Caco-2 (cell line): ENCODE data around the gene RHBDF1. TPM values are rescaled to one million over a fixed set of nuclear protein-coding genes. Genes with fewer than 3 reads are reported as not detected.

Source experiments
- BruUV-seq: library from RNA; stranded (reverse); fragments of 400-500 nt; replicated peaks from 2 replicates; lab custom pipeline; 2021; lab: Mats Ljungman, UMichigan
- CTCF ChIA-PET: fragments of 300-600 bp; sonication (Branson Sonifier 250); formaldehyde crosslinking; loops from one replicate; lab custom pipeline; 2022; ENCODE audit warnings: antibody characterized with exemption; lab: Charles Lee
- POLR2A ChIA-PET: fragments of 300-600 bp; sonication (Branson Sonifier 250); formaldehyde crosslinking; loops from one replicate; lab custom pipeline; 2022; ENCODE audit warnings: antibody characterized with exemption; lab: Charles Lee
- DNase-seq, 2 experiments: peaks; one replicate each; pipeline versions ENCODE4 v3.0.0 to v3.0.0-alpha.2; 2020 to 2022
- H3K27me3 ChIP-seq: replicated peaks from 2 replicates; pipeline ENCODE4 v1.6.0; 2011; ENCODE audit warnings: low read length; ENCODE audit not compliant: control insufficient read depth, insufficient read depth
- H3K36me3 ChIP-seq: 2 replicates; pipeline ENCODE4 v1.5.1; 2011; ENCODE audit warnings: low read length; ENCODE audit not compliant: control insufficient read depth, insufficient read depth
- H3K4me1 ChIP-seq: fragments of 250-450 bp; sonication (Bioruptor Pico); 2 replicates; pipeline ENCODE4 v1.5.1; 2020; ENCODE audit warnings: mild to moderate bottlenecking
- H3K4me3 ChIP-seq: 2 replicates; pipeline ENCODE4 v1.5.1; 2011; ENCODE audit warnings: low read depth, mild to moderate bottlenecking, control low read depth, low read length
- H3K9me3 ChIP-seq: fragments of 250-450 bp; sonication (Bioruptor Pico); 2 replicates; pipeline ENCODE4 v1.5.1; 2020; ENCODE audit warnings: mild to moderate bottlenecking, moderate library complexity
- H3K27ac Mint-ChIP-seq: one replicate; pipeline ENCODE4 v1.8.0; 2022; ENCODE audit warnings: mixed read lengths; ENCODE audit not compliant: unreplicated experiment
- H3K27me3 Mint-ChIP-seq: one replicate; pipeline ENCODE4 v1.8.0; 2022; ENCODE audit warnings: mixed read lengths; ENCODE audit not compliant: insufficient read depth, unreplicated experiment
- H3K36me3 Mint-ChIP-seq: one replicate; pipeline ENCODE4 v1.8.0; 2022; ENCODE audit warnings: mild to moderate bottlenecking, mixed read lengths; ENCODE audit not compliant: insufficient read depth, unreplicated experiment
- H3K4me1 Mint-ChIP-seq: one replicate; pipeline ENCODE4 v1.8.0; 2022; ENCODE audit warnings: low read depth, mixed read lengths; ENCODE audit not compliant: unreplicated experiment
- H3K4me3 Mint-ChIP-seq: one replicate; pipeline ENCODE4 v1.8.0; 2022; ENCODE audit warnings: mild to moderate bottlenecking, moderate library complexity, mixed read lengths; ENCODE audit not compliant: unreplicated experiment
- H3K9me3 Mint-ChIP-seq: one replicate; pipeline ENCODE4 v1.8.0; 2022; ENCODE audit warnings: mixed read lengths; ENCODE audit not compliant: unreplicated experiment
- intact Hi-C: fragments of 100-400 bp; cut with micrococcal nuclease; formaldehyde crosslinking; loops from one replicate; pipeline ENCODE4 v1.10.0; 2022; ENCODE audit not compliant: unreplicated experiment
- total RNA-seq: library from RNA; stranded (reverse); gene quantifications from 2 replicates; pipeline ENCODE4 v1.2.3, GENCODE V29; 2022
- TF ChIP-seq, protein P1 (sequence below), 2 experiments: fragments of 200-600 bp in 1 of 2; IDR thresholded peaks; 1 replicate in 1 of 2; 2 replicates in 1 of 2; pipeline versions ENCODE4 v1.5.1 to v1.8.0; 2011 to 2022; ENCODE audit warnings: antibody characterized with exemption in 1 of 2, control low read depth in 1 of 2, inconsistent platforms in 1 of 2, low read depth in 1 of 2, low read length in 1 of 2, mild to moderate bottlenecking in 1 of 2, moderate library complexity in 1 of 2; ENCODE audit not compliant: insufficient read depth in 1 of 2, severe bottlenecking in 1 of 2, unreplicated experiment in 1 of 2

The RHBDF1 gene
- total RNA-seq, 1 experiment from 2014 or later: 62.3 TPM

GRCh38 chr16:117379-118365 lies 45.2 kb upstream of the RHBDF1 start:
- TF ChIP-seq, protein P1, sequence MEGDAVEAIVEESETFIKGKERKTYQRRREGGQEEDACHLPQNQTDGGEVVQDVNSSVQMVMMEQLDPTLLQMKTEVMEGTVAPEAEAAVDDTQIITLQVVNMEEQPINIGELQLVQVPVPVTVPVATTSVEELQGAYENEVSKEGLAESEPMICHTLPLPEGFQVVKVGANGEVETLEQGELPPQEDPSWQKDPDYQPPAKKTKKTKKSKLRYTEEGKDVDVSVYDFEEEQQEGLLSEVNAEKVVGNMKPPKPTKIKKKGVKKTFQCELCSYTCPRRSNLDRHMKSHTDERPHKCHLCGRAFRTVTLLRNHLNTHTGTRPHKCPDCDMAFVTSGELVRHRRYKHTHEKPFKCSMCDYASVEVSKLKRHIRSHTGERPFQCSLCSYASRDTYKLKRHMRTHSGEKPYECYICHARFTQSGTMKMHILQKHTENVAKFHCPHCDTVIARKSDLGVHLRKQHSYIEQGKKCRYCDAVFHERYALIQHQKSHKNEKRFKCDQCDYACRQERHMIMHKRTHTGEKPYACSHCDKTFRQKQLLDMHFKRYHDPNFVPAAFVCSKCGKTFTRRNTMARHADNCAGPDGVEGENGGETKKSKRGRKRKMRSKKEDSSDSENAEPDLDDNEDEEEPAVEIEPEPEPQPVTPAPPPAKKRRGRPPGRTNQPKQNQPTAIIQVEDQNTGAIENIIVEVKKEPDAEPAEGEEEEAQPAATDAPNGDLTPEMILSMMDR (IDR thresholded peaks at IDR 0.05; ENCODE audit: insufficient read depth in 1 of 2, low read depth in 1 of 2, low read length in 1 of 2, severe bottlenecking in 1 of 2, unreplicated experiment in 1 of 2): peak; percentile 57 to 64
- no peaks in the 10 kb centered on the region for H3K9me3 Mint-ChIP-seq
- DNase-seq: peak in 1 of 2 experiments; percentile 62
- no TSS peak for BruUV-seq
- POLR2A ChIA-PET: no interaction called here
- H3K4me3 ChIP-seq: no peak overlapping the region
- no peaks in the 10 kb centered on the region for H3K9me3 ChIP-seq
- H3K27me3 ChIP-seq: no peaks in the 10 kb centered on the region
- H3K27me3 Mint-ChIP-seq: no peaks in the 10 kb centered on the region
- no peak overlapping the region for H3K4me3 Mint-ChIP-seq
- H3K4me1 ChIP-seq: 0 out of 2 replicates have a peak, but pooled peaks cover 6% of the 10 kb centered on the region
- peaks cover 4% of the 10 kb centered on the region for H3K36me3 ChIP-seq
- peaks cover 14% of the 10 kb centered on the region for H3K36me3 Mint-ChIP-seq
- intact Hi-C loops: loop anchor here (2.0 kb wide), 1 partner anchor 63 kb away; the partner anchor contains the start of gene HBQ1
- no peaks in the 10 kb centered on the region for H3K4me1 Mint-ChIP-seq
- H3K27ac Mint-ChIP-seq: no peak overlapping the region
- CTCF ChIA-PET: interaction anchor here (0.9 to 1.0 kb wide), 2 partner anchors 11 to 26 kb away, joined by 3 read pairs; no protein-coding TSS in a partner anchor

DNA sequence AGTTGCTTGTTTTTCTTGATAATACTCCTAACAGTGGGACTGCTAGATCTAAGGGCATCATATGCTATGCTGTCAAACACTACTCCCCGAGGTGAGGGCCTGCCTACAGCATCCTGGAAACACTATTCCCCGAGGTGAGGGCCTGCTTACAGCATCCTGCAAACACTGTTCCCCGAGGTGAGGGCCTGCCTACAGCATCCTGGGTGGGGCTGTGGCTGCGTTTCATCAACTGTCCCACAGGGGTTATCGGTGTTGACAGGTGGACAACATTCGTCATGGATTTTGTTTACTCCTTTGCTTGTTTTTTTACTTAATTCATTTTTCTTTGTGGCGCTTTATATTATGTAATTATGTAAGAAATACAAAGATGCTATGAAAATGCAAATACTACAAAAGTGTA lies 43.6 kb upstream of the RHBDF1 start:
- no peak overlapping the region for H3K4me3 ChIP-seq
- no peaks in the 10 kb centered on the region for H3K9me3 ChIP-seq
- ChIA-PET POLR2A (no interaction called here), CTCF (no interaction called here)
- Mint-ChIP-seq H3K36me3 (peaks cover 14% of the 10 kb centered on the region), H3K27ac (no peak overlapping the region), H3K4me3 (no peak overlapping the region), H3K27me3 (no peaks in the 10 kb centered on the region), H3K4me1 (no peaks in the 10 kb centered on the region), H3K9me3 (no peaks in the 10 kb centered on the region)
- H3K4me1 ChIP-seq: 0 out of 2 replicates have a peak, but pooled peaks cover 6% of the 10 kb centered on the region
- TF ChIP-seq, protein P1 (IDR thresholded peaks at IDR 0.05; ENCODE audit: insufficient read depth in 1 of 2, low read depth in 1 of 2, low read length in 1 of 2, severe bottlenecking in 1 of 2, unreplicated experiment in 1 of 2): no peak
- intact Hi-C loops: loop anchor here (2.0 kb wide), 1 partner anchor 65 kb away; the partner anchor contains the start of gene HBQ1
- BruUV-seq: no TSS peak
- DNase-seq: no peak
- H3K36me3 ChIP-seq: peaks cover 4% of the 10 kb centered on the region
- no peaks in the 10 kb centered on the region for H3K27me3 ChIP-seq

DNA sequence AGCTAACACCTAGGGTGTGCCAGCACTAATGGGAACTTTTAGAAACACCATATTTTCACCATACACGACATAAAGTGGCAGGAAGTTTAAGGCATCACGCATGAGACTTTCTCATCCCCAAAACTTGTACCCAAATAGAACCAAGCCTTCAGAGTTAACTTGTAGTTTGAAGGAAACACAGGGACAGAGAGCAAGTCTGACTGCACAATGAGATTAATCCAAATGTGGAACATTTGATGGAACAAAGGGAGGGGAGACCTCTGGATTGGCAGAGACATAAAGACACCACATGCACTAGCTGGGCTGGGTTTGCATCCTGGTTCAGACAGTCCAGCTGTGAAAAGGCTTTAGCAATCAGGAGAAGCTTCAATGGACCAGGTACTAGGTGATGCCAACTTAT lies 41.9 kb upstream of the RHBDF1 start:
- H3K4me3 Mint-ChIP-seq: no peak overlapping the region
- peaks cover 24% of the 10 kb centered on the region for H3K36me3 Mint-ChIP-seq
- no TSS peak for BruUV-seq
- Histone ChIP-seq H3K27me3 (no peaks in the 10 kb centered on the region), H3K4me1 (0 out of 2 replicates have a peak, but pooled peaks cover 6% of the 10 kb centered on the region), H3K9me3 (no peaks in the 10 kb centered on the region), H3K4me3 (no peak overlapping the region), H3K36me3 (peaks cover 4% of the 10 kb centered on the region)
- TF ChIP-seq, protein P1 (IDR thresholded peaks at IDR 0.05; ENCODE audit: insufficient read depth in 1 of 2, low read depth in 1 of 2, low read length in 1 of 2, severe bottlenecking in 1 of 2, unreplicated experiment in 1 of 2): no peak
- no peak overlapping the region for H3K27ac Mint-ChIP-seq
- ChIA-PET CTCF (no interaction called here), POLR2A (no interaction called here)
- no peaks in the 10 kb centered on the region for H3K27me3 Mint-ChIP-seq
- intact Hi-C loops: no loop called here
- H3K9me3 Mint-ChIP-seq: no peaks in the 10 kb centered on the region
- DNase-seq: no peak
- no peaks in the 10 kb centered on the region for H3K4me1 Mint-ChIP-seq
